K562 (cell line): ENCODE data around the gene LRRIQ4. TPM values are rescaled to one million over a fixed set of nuclear protein-coding genes. Genes with fewer than 3 reads are reported as not detected.

Experiments used
- ASH1L ChIP-seq: fragments of 450-650 bp; IDR thresholded peaks from 2 replicates; pipeline ENCODE4 v1.6.1; 2018; ENCODE audit warnings: borderline replicate concordance, mild to moderate bottlenecking, low read depth; ENCODE audit not compliant: partially characterized antibody
- ATF4 ChIP-seq: fragments of 450-650 bp; formaldehyde crosslinking; IDR thresholded peaks from 2 replicates; pipeline ENCODE4 v1.4.0; 2022; ENCODE audit warnings: mild to moderate bottlenecking, moderate library complexity
- GTF2A2 ChIP-seq: IDR thresholded peaks from 2 replicates; pipeline ENCODE4 v1.6.1; 2016; ENCODE audit warnings: mild to moderate bottlenecking, missing genetic modification characterization, missing compliant biosample characterization
- GTF2B ChIP-seq: IDR thresholded peaks from 2 replicates; pipeline ENCODE4 v1.6.1; 2011; ENCODE audit not compliant: insufficient read length; ENCODE audit errors: extremely low read depth
- HIVEP1 ChIP-seq: fragments of 250-450 bp; sonication (Bioruptor Pico); IDR thresholded peaks from 2 replicates; pipeline ENCODE4 v1.4.0; 2020; ENCODE audit warnings: mild to moderate bottlenecking
- ILF3 ChIP-seq: fragments of 450-650 bp; IDR thresholded peaks from 2 replicates; pipeline ENCODE4 v1.6.1; 2018; ENCODE audit warnings: antibody characterized with exemption, mild to moderate bottlenecking, moderate library complexity, borderline replicate concordance
- MYBL2 ChIP-seq, 2 experiments: fragments of 450-650 bp in 1 of 2; sonication (generic) in 1 of 2; formaldehyde crosslinking in 1 of 2; IDR thresholded peaks; 2 replicates each; pipeline versions ENCODE4 v1.6.1 to v1.8.1; 2017 to 2022; ENCODE audit warnings: borderline replicate concordance in 1 of 2, inconsistent platforms in 1 of 2, low read depth in 1 of 2, mild to moderate bottlenecking in 1 of 2, missing genetic modification reagents in 1 of 2, moderate library complexity in 1 of 2
- PRDM10 ChIP-seq: fragments of 450-650 bp; IDR thresholded peaks from 2 replicates; pipeline ENCODE4 v1.6.1; 2018; ENCODE audit not compliant: partially characterized antibody
- TRIM24 ChIP-seq, 2 experiments: fragments of 450-650 bp; IDR thresholded peaks; 2 replicates each; pipeline ENCODE4 v1.6.1; 2016
- TSHZ1 ChIP-seq: fragments of 250-450 bp; sonication (Bioruptor Pico); IDR thresholded peaks from 2 replicates; pipeline ENCODE4 v1.4.0; 2020; ENCODE audit warnings: mild to moderate bottlenecking, moderate library complexity
- ZNF124 ChIP-seq: sonication (generic); formaldehyde crosslinking; IDR thresholded peaks from 2 replicates; pipeline ENCODE4 v1.8.1; 2022; ENCODE audit warnings: missing genetic modification reagents
- ZNF592 ChIP-seq: fragments of 450-650 bp; IDR thresholded peaks from 2 replicates; pipeline ENCODE4 v1.6.1; 2017; ENCODE audit warnings: antibody characterized with exemption, mild to moderate bottlenecking
- polyA plus RNA-seq, 8 experiments: library from polyadenylated mRNA; depleted of rRNA in 4 of 8; stranded (reverse) in 5 of 8; unstranded in 3 of 8; fragments of >200 nt; fragmentation: Nextera tagmentation in 2 of 8; fragmentation: Illumina TruSeq in 1 of 8; extraction: Ambion mirVana in 2 of 8; extraction: Trizol in 1 of 8; gene quantifications; 2 replicates each; pipeline versions ENCODE4 v1.2.1 to v1.2.3, GENCODE V29; 2011 to 2014; ENCODE audit warnings: inconsistent platforms in 1 of 8, missing spikeins in 1 of 8
- total RNA-seq, 7 experiments: library from RNA; depleted of rRNA in 6 of 7; stranded (reverse); fragments of >200 nt in 6 of 7; fragmentation: Illumina TruSeq in 2 of 7; extraction: Trizol in 2 of 7; gene quantifications; 2 replicates each; pipeline versions ENCODE4 v1.2.1 to v1.2.3, GENCODE V29; 2011 to 2021; ENCODE audit warnings: low replicate concordance in 1 of 7

The LRRIQ4 gene
- total and polyA plus RNA-seq, 9 of the 15 experiments (the other 6 are each of a cell fraction or from before 2014, with no cell fraction given), result not detected

GRCh38 chr3:169772305-169772896 lies 40.3 kb upstream of the LRRIQ4 start (continued):
- TF ChIP-seq ILF3 (no peak), TSHZ1 (CRISPR knock-in tag) (no peak), ZNF592 (0 out of 2 replicates have a peak, but pooled peaks have one; percentile 22), HIVEP1 (CRISPR knock-in tag) (no peak), ZNF124 (no peak), PRDM10 (no peak), TRIM24 (IDR thresholded peaks at IDR 0.05) (no peak), ATF4 (CRISPR knock-in tag) (no peak), MYBL2 (IDR thresholded peaks at IDR 0.05; ENCODE audit: low read depth) (no peak), MYBL2 (CRISPR knock-in tag; IDR thresholded peaks at IDR 0.05; ENCODE audit: borderline replicate concordance) (no peak), GTF2B (peak; percentile 16), GTF2A2 (tag) (no peak), ASH1L (peak; percentile 42)
